KG1 (cell line): ENCODE data around the gene OR1D5.
"Not testable (repeated sequence)": the region's sequence is repeated elsewhere in the genome, so short reads cannot be mapped to it uniquely, and the experiment has no call there.

Experiments
- DNase-seq: peaks from one replicate; lab custom pipeline; 2025; lab: John Stamatoyannopoulos, UW

OR1D5 gene

DNA sequence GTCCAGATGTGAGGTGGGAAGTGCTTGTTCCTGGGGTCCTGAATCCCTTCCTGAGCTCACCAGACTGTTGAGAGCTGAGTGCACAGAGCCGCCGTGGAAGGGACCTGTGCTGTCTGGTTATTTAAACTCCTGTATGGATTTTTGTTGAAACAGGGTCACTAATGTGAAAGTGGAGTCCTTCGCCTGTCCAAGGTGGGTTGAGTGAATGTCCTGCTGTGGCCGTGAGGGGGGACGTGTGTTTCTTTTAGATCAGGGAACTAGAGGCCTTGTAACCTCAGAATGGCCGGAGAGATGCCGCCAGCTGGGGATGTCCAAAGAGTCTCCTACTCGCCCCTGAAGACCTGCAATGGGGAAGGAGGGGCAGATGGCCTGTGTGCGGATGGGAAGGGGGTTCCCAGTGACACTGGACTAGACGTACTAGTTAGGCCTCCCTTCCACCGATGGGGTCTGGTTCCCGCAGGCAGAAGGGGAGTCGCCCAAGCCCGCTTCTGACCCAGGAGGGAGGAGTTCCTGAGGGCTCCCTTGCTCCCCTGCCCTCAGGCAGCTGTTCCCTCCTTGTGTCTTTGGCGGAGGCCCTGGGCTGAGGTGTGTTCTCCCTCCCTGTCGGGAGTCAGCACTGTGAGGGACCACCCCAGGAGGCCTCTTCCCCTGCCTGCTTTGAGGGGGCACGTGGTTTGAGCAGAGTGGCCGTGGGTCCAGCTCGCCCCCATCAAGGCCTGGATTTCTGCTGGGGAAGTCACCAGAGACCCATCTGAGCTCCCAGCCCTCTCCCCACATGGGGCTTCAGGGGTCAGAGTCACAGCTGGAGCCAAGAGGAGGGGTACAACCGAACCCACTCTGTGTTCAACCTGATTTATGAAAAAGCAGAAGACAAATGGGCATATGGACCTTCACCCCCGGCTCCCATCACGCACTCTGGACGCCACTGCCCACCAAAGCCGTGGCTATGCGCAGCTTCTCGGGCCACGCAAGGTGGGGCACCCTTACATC, 30.9 kb downstream of the OR1D5 start:
- no peak for DNase-seq

DNA sequence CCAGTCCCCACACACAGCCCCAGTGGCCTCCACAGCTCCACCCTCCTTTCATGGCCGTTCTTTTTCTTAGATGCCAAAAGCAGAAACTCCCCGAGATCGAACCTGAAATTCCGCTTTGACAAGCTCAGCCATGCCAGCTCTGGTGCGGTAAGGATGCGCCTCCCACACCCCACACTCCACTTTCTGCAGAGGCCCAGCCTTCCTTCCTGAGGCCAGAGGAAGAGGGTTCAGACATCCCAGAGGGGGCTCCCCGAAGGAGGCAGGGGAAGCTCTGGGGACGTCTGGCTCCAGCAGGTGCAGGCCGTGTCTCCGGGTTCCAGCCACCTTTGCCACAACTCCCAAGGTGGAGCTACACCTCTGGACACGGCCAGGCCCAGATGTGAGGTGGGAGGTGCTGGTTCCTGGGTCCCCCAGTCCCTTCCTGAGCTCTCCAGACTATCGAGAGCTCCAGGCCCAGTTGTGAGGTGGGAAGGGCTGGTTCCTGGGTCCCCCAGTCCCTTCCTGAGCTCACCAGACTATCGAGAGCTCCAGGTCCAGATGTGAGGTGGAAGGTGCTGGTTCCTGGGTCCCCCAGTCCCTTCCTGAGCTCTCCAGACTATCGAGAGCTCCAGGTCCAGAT, 32.4 kb downstream of the OR1D5 start:
- DNase-seq = not testable (repeated sequence)

DNA sequence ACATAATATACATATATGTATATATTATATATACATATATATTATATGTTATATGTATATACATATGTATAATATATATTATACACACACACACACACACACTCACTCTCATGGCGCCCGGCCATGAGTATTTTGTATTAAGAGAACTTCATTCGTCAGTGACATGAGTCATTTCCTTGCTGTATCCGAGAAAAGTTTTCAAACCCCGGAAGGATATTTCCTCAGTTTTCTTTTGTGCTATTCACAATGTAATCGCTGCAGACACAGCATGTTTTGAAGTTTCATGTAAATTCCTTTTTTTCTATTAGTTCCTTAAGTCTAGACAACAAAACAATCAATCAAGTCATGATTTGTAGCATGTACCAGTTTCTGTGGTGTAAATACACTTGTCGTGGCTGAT, 33.3 kb downstream of the OR1D5 start:
- DNase-seq = no peak

GRCh38 chr17:3029213-3029913, 34.0 kb downstream of the OR1D5 start:
- no peak for DNase-seq

DNA sequence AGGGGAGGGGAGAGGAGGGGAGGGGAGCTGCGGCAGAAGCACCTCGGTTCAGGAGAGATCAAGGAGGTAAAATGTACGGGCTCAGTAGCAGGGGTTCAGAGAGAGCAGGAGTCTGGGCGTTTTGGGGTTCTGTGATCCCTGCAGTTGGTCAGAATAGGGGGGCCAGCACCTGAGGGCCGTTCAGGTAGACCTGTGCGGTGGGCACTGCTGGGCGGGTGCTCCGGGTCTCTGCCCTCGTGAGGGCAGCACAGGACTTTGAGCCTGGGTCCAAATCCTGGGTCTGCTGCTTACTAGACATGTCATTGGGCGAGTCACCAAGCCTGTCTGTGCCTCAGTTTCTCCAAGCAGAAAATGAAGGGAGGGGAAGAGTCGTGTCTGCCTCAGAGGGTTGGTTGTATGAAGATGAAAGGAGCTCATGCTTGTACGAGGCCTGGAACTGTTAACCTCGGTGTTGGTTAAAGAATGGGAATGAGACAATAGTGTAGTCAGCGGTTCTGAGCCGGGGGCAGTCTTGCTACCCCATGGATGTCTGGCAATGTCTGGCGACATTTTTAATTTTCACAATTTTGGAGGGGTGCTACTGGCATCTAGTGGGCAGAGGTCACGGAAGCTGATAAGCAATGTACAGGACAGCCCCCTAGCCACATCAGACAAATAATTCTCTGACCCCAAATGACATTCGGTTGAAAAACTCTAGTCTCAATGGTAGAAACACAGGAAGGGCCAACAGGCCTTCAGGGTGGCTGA, 35.4 kb downstream of the OR1D5 start:
- no peak for DNase-seq

- no peak for DNase-seq
These were observed 36.3 kb downstream of the OR1D5 start for GRCh38 chr17:3026856-3027751.

- no peak for DNase-seq
These were observed 37.1 kb downstream of the OR1D5 start for GRCh38 chr17:3026125-3026855.

GRCh38 chr17:3025421-3026124, 37.8 kb downstream of the OR1D5 start:
- no peak for DNase-seq

DNA sequence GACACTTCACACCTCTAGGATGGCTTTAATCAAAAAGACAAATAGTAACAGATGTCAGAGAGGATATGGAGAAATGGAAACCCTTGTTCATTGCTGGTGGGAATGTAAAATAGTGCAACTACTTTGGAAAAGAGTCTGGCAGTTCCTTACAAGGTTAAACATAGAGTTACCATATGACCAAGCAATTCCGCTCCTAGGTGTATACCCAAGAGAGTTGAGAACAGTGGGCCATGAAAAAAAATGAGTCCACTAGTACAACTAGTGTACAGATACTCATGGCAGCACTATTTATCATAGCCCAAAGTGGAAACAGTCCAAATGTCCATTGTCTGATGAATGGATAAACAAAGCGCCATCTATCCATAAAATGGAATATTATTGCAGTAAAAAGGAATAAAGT, 39.1 kb downstream of the OR1D5 start:
- no peak for DNase-seq

GRCh38 chr17:3022197-3022596, 41.2 kb downstream of the OR1D5 start:
- no peak for DNase-seq

DNA sequence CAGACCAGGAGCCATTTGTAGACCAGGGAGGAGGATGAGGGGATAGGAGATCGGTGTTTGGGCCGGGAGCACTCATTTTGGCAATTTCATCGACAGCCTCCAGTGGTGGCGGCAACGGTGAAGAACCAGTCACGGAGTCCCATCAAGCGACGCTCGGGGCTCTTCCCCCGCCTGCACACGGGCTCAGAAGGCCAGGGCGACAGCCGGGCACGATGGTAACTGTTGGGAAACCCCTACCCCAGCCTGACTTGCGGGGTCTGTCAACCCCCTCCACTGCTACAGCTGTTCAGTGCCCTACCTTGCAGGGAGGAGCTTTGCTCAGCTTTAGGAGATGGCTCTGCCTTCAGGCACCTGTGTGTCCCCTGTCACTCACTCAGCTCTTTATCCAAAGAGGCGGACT, 43.0 kb downstream of the OR1D5 start:
- DNase-seq = no peak

GRCh38 chr17:3019761-3020160, 43.6 kb downstream of the OR1D5 start:
- DNase-seq = no peak

DNA sequence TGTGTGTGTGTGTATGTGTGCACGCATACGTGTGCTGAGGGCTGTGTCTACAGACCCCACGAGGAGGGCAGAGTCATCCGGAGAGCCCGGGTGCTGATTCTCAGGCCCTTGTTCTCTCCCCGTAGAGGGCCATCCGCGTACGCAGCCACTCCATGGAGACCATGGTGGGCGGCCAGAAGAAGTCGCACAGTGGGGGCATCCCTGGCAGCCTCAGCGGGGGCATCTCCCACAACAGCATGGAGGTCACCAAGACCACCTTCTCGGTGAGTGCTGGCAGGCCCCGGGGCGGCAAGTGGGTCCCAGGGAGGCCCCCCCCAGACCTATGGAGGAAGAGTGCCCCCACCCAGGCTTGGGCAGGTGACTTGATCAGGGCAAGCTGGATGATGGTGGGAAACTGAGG, 45.5 kb downstream of the OR1D5 start:
- no peak for DNase-seq

GRCh38 chr17:3015890-3016289, 47.5 kb downstream of the OR1D5 start:
- DNase-seq = no peak

- DNase-seq = no peak
These were observed 50.4 kb downstream of the OR1D5 start for GRCh38 chr17:3012926-3013581.
